ENCODE results near the gene ZBTB32.

GRCh38 chr19:35693835-35694599, 10.3 kb upstream of the ZBTB32 start:
- TF ChIP-seq CTCF (IDR thresholded peaks at IDR 0.05) (peak; percentile 96 to 98 (median 97)), POLR2A (IDR thresholded peaks at IDR 0.05) (no peak)

Measured in uterus (tissue), 2 donors.